NCI-H82 (cell line): Measurements from ENCODE around the gene DENND1A.

Source experiments
- DNase-seq: peaks from one replicate; lab custom pipeline; 2025; lab: John Stamatoyannopoulos, UW

The DENND1A gene

DNA sequence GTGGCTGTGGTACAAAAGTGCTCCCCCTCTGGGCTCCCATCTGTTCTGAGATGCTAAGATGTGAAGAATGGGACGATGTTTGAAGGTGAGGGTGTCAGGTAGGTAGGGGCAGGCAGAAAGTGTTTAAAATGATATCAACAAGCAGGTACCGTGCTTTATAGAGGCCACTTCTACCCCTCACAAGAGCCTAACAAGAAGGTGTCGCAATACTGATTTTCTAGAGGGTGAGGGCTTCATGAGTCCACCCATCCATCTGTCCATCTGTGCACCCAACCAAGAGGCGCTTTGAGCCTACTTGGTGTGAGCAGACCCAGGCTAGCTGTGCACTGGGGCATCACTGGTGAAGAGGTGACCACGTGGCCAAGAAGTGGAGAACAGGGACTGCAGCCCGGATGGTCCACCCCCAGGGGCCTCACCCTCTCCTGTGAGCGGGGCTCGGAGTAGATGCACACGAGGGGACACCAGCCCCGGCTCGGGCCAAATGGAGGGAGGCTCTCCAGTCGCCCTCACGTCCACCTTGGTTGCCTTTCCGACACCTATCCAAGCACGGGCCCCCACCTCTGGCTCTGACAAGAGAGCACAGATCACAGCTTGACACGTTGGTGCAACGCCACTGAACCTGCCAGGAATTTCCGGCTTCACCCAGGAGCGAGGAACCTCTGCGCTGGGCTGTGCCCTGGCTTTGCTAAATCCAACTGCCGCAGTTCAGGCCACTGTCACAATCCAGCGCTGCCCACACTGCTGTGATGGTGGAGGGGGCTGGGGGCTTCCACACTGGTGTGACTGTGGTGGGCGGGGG lies 539.4 kb downstream of the DENND1A start:
- no peak for DNase-seq

DNA sequence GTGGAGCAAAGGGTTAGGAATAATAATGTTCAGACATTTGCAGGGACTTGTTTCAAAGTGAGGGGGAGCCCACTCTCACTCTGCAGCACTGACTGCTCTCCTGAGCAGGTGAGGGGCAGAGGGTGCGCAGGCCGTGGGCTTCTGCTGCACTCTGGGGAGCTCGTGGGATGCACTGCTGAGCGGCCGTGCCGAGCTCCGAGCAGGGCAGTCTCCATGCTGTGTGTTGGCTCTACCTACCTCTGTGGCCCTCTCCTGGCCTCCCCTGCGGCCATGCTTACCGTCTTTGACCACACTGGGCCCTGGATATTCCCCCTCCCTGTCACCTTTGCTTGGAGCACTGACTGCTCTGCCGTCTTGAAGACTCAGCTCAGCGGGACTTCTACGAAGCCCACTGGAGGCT lies 540.2 kb downstream of the DENND1A start:
- no peak for DNase-seq

DNA sequence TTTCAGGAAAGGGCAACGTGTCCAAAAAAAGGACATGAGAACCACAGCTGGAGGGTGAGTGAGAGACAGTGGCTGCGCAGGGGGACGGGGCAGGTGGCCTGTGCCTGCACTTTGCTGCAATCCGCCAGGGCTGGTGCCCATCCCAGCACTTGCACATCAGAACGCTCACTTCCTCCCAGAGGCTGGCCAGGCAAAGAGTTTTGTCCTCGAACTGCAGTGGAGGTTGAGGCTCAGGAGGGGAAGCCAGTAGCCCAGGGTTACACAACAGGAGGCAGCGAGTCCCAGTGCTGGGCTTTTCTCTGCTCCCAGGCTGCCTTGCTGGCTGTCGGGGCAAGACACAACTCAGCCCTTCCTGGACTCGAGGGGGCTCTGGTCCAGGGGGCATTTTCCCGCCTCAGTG lies 540.9 kb downstream of the DENND1A start:
- DNase-seq, result no peak

DNA sequence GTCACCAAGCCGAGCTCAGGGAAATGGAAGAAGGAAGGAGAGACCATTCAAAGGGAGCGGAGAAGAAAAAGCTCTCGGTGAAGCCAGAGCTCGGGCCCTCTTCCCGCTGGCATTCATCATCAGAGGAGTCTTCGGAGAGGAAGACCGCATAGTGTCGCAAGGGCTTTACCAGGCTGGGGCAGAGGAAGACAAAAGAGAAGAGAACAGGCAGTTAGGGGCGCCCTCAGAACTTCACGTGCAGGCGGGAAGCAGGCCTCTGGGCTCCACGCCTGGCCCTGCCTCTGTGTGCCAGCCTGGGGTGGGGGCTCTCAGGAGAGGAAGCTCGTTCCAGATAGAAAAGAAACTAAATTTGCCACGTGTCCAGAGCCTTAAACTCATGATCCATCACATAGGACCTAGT lies 542.2 kb downstream of the DENND1A start:
- DNase-seq, result no peak

DNA sequence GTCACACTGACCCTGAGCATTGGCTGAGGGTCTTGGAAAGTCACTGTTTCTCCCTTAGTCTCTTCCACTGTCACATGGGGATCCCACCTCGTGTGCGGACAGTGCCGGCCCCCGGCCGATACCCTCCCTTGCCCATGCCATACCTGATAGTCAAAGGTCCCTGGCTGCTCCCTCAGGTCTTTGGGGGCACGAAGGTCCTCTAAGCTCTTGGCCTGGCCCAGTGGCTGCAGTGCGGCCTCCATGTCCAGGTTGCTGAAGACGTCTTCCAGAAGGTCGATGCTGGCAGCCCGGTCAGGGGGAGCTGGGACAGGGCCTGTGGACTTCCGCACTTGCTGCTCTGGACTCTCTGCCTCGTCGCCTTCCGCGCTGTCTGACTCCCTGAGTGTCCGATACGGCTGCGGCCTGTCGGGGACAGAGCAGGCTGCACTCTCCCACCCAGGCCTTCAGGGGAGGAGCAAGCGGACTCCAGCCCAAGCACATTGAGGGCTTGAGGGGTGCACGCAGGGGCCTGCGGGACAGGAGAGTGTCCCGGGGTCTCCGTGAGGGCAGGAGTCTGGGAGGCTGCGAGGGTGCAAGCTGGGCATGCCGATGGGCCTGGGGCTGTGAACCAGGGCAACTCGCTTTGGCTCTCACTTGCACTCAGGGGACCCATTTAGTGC lies 546.3 kb downstream of the DENND1A start:
- DNase-seq, result no peak

DNA sequence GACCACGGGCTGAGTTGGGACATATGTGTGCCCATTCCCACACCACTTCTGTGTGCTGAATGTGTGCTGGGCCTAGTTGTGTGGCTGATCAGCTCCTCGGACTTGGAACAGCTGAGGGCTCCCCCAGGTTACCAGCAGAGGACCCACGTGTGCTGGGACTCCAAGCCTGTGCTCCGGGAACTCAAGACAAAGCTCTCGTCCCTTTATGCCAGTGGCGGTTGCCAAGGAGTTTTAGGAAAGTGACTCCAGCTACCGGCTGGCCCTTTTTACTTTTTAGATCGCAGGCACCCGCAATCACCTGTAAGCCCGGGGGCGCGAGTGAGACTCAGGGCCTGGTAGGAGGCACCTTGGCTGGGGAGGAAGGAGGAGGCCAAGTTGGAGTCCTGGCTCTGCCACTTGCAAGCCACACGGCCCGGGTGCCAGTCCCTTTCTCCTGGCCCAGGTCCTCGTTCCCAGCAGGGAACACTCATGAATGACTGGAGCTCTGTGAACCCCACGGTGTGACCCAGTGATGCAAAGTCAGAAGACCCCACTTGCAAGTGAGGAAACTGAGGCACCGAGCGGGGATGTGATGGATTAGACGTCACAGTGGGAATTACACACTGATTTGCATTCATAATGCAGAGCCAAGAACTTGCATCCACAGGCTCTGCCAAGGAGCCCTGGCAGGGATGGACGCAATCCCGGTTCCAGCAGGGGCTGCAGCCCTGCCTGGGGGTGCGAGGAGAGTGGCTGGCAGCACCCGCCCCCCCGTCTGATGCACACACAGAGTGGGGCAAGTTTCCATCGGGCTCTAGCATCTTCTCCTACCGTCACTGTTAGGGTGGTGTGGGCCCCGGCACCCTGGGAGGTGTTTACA lies 547.0 kb downstream of the DENND1A start:
- no peak for DNase-seq

DNA sequence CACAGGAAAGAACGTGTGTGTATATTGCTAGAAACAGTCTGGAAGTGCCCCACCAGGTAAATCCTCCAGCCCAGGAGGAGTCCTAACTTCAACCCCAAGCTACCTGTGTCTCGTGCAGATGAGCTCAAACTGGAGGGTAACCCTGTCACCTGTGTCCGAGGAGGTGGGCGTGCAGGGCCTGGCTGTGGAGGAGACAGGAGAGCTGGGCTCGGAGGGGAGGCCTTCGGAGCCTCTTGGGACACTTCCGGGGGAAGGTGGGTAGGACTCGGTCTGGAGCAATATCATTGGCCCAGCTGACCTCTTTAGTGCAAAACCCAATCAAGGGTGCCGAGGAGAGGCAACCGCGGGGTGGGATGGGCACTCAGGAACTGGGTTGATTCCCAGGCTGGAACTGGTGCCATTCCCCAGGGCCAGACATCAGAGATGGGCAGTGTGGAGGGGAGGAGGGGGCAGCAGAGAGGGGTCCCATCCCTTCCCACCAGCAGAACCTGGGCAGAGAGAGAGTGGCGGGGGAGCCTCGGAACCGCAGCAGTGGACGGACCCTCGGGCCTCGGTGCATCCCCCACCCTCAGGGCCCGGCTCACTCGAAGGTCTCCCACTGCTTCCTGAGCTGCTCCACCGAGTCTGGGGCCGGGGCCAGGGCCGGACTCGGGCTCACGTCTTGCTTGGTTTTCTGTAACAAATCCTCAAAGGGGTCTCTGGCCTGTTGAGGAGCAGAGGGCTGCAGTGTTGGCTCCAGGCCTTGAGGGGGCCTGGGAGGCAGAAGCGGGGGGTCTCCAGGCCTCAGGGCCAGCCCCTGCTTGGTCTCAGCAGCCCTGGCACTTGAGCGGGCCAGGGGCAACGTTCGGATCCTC lies 548.8 kb downstream of the DENND1A start:
- DNase-seq, result no peak

DNA sequence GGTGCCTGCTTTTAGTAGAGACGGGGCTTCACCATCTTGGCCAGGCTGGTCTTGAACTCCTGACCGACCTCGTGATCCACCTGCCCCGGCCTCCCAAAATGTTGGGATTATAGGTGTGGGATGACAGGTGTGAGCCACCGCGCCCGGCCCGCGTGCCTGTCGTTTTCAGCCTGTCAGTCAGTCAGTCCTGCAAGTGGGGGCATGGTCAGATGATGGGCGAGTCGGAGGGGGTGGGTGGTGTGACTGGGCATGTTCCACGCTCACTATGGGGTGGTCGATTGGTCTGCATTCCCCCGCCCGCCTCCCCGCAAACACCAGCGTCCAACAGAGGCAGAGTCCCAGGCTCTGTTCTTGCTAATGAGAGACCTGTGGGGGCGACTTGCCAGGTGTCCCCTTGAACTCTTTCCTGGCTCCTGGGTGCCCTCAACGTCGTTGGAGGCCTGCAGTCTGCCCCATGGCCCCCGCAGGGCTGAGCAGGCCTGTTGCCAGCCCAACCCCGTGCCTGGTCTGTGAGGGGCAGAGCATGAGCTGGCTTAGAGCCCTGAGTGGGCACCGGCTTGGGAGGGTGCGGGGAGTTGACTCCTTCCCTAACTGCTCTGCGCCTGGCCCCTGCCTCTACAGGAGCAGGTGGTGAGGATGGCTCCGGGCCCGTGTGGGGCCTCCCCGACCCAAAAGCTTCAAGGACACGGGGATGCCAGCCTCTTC lies 550.8 kb downstream of the DENND1A start:
- DNase-seq, result no peak

DNA sequence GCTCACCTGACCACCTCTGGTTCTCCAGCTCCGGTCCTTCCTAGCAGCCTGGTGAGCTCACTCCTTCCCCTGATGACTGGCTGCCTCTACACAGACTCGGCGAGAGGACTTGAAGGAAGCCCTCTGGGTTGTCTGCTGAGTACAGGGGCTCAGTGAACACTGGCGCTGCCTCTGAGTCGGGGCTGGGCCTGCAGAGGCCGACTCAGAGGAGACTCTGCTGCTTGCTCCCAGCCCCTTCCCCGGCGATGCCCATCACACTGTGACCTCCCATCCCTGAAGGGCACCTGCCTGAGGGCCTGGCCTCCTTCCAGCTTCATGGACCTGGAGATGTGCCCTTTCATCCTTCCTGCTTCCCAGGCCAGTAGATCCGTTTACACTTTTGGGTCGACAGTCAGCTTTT lies 551.9 kb downstream of the DENND1A start:
- DNase-seq, result no peak

DNA sequence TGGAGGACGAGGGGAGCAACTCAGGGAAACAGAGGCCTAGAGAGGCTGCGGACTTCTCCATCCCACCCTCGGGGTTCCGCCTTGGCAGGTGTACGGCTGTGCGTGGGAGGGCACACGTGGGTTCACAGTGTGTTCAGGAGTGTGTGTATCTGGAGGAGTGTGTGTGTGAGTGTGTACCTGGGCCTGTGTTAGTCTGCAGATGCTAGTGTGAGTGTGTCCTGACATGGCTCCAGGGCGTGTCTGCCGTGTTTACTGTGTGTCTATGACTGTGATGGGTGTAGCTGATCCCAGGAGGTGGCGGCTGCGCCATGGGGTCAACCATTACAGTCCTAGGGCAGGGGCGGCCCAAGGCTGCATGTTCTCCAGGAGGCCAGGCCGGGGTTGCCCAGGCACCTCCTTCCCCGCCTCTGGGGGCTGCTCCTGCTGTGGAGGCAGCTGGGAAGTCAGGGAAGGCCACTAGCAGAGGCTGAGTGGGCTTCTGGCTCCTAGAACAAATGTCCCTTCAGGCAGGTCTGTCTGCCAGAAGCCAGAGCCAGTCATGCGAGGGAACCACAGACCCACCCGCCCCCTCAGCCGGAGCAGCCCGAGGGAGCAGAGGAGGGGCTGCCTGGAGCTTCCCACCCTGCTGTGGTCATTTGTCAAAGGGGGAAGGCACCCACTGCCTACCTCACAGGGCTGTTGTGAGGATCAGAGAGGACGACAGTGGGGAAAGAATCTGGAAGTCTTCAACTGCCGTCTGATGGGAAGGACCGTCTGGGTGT lies 552.5 kb downstream of the DENND1A start:
- DNase-seq, result no peak

DNA sequence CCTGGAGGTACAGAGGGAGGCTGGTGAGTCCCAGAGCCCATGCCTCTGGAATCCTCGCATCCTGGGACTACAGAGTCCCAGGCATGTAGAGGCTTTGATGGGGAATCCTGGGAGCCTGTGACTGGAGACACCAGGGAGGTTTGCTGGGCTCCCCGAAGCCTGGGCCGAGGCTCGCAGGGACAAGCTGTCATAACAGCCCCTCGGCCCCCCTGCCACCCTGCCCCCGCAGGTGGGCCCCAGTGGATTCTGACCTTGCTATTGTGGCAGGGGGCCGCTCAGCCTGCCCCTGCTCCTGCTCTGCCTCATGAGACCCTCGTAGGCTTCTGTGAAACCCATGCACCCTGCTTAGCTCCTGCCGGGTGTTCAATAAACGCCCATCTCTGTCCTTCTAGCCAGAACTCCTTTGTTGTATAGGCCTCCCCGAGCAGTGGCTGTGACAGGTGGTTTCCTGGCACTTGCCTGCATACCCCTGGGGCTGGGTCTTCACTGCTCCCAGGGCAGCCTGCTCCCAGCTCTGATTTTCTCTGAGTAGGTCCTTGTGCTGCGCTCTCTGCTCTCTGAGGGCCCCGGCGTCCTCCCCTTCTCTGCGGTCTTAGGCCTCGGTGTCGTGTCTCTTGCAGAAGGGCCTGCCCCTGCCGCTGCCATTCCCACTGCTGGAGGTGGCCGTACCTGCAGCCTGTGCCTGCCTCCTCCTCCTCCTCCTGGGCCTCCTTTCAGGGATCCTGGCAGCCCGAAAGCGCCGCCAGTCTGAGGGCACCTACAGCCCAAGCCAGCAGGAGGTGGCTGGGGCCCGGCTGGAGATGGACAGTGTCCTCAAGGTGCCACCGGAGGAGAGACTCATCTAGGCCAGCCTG lies 553.5 kb downstream of the DENND1A start:
- DNase-seq, result no peak

DNA sequence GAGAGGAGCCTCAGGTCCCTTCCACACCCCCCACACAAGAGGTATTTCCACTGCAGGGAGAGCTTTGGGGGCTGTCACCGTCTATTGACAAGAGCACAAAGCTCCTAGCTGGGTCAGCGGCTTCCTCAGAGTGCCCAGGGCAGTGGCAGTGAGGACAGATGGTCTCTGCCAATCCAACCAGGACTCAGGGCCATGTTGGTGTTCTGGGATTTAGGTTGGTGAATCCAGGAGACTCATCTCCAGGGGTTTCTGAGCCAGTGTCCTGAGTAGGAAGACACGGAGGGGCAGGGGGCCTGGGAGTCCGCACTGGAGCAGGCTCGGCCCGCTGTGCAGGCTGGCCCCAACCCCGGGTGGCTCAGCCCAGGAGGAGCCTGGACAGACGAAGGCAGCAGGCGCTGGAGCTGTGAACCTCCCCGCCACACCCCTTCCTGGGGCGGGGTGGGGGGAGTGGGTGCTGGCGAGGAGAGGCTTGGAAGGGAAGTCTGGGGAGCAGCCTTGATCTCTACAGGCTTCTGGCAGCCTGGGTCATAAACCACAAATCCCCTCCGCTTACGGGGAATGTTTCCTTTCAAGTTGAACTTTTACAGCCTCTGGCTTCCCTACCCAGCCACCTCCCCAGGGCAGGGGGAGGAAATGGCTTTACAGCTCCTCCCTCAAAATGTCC lies 554.3 kb downstream of the DENND1A start:
- DNase-seq, result peak; percentile 48

DNA sequence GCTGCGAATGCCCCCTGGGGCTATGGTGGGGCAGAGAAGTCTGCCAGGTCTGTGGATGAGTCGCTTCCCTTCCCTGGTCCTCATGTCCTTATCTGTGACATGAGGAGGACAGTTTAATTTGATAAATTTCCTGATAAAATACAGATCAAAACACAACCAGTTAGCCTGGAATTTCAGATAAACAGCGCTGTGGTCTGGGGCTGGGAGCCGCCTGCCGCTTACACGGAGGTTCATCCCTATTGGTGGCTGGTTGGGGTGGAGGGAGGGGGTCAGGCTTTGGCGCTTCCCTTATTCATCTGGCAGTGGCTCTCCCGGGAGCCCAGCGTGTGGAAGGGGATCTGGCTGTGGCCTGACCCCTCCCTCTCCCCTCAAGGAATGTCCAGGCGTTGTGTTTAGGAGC lies 556.0 kb downstream of the DENND1A start:
- peak; percentile 12 for DNase-seq

DNA sequence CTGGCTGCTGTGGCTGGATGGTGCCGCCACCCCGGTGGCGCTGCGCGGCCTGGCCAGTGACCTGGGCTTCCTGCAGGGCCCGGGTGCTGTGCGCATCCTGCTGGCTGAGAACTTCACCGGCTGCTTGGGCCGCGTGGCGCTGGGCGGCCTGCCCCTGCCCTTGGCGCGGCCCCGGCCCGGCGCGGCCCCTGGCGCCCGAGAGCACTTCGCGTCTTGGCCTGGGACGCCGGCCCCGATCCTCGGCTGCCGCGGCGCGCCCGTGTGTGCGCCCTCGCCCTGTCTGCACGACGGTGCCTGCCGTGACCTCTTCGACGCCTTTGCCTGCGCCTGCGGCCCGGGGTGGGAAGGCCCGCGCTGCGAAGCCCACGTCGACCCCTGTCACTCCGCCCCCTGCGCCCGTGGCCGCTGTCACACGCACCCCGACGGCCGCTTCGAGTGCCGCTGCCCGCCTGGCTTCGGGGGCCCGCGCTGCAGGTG lies 556.4 kb downstream of the DENND1A start:
- no peak for DNase-seq

DNA sequence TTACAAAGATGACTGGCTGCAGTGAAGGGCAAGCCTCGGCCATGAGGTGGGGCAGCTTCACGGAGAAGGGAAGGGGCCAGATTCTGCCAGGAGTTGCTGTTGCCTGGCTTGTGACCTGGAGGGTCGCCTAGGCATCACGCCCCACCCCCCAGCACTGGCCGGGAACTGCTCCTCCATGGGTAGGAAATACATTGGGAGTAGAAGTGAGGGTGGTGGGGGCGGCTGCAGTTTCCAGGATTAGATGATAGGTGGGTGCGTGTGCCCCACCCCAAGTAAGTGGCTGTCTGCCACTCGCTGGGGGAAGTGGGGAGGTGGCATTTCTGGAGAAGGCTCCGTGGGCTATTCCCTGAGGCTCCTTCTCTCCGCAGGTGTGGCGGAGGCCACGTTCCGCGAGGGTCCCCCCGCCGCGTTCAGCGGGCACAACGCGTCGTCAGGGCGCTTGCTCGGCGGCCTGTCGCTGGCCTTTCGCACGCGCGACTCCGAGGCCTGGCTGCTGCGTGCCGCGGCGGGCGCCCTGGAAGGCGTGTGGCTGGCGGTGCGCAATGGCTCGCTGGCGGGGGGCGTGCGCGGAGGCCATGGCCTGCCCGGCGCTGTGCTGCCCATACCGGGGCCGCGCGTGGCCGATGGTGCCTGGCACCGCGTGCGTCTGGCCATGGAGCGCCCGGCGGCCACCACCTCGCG lies 557.0 kb downstream of the DENND1A start:
- DNase-seq, result no peak

DNA sequence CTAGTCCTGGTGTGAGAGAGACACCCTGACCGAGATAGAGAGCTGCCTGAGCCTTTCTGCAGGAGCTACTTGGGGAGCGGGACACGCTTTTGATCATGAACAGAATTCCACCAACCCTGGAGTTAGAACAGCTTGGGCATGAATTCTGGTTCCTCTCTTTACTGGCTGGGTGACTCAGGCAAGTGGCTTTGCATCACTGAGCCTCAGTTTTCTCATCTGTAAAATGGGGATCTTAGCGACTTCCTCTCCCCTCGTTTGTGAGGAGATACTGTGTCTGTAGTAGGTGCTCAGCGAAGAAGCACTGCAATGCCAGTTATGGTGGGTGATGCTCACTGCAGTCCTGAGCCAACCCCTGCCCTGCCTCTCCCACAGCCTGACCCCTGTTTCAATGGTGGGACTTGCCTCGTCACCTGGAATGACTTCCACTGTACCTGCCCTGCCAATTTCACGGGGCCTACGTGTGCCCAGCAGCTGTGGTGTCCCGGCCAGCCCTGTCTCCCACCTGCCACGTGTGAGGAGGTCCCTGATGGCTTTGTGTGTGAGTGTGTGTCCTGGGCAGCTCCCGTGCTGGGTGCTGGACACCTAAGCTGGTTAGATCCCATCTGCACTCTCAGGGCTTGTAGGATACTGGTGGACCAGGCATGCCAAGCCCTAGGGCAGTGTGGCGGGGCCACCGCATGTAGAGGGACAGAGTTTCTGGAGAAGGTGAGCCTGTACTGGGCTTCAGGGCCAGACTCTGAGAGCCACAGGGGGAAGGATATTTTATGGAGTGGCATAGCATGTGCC lies 557.9 kb downstream of the DENND1A start:
- no peak for DNase-seq

DNA sequence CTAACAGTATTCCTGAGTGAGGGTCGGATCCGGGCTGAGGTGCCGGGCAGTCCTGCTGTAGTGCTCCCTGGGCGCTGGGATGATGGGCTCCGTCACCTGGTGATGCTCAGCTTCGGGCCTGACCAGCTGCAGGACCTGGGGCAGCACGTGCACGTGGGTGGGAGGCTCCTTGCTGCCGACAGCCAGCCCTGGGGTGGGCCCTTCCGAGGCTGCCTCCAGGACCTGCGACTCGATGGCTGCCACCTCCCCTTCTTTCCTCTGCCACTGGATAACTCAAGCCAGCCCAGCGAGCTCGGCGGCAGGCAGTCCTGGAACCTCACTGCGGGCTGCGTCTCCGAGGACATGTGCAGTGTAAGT lies 558.7 kb downstream of the DENND1A start:
- DNase-seq, result no peak
